Head of caudate nucleus (tissue), 42 donors: ENCODE data around the gene TMEM135.
"Not testable (repeated sequence)": the region's sequence is repeated elsewhere in the genome, so short reads cannot be mapped to it uniquely, and the experiment has no call there.

Experiments
- DNase-seq, 42 donors: peaks; one replicate each; pipeline versions ENCODE4 v3.0.0 to v3.0.0-alpha.2; 2020 to 2021; ENCODE audit warnings: mixed read lengths in 7 of 42
- intact Hi-C: fragments of 100-400 bp; cut with DNase I; formaldehyde crosslinking; loops from one replicate; pipeline ENCODE4 v1.15.0; 2022

The TMEM135 gene

GRCh38 chr11:87179621-87180020 lies 141.9 kb downstream of the TMEM135 start:
- intact Hi-C loops = no loop called here
- no peak for DNase-seq

GRCh38 chr11:87180742-87181141 lies 143.0 kb downstream of the TMEM135 start:
- no peak for DNase-seq
- intact Hi-C loops = no loop called here

GRCh38 chr11:87181143-87181542 lies 143.4 kb downstream of the TMEM135 start:
- no peak for DNase-seq
- intact Hi-C loops = no loop called here

DNA sequence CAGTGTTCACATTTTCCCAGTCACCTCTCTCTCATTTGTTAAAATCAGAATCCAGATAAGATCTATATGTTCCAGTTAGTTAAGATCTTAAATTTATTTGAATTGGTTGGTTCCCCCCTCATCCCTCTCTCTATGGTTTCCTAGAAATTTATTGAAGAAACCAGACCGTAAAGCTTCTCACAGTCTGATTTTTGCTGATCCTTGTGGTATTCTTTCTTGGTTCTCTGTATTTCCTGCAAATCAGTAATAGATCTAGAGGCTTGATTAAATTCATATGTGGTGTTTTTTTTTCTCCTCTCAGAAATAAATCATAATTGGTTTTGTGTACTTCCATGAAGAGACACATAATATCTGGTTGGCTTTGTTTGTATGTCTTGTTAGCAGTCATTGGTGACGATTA lies 147.5 kb downstream of the TMEM135 start:
- intact Hi-C loops = no loop called here
- DNase-seq = no peak

DNA sequence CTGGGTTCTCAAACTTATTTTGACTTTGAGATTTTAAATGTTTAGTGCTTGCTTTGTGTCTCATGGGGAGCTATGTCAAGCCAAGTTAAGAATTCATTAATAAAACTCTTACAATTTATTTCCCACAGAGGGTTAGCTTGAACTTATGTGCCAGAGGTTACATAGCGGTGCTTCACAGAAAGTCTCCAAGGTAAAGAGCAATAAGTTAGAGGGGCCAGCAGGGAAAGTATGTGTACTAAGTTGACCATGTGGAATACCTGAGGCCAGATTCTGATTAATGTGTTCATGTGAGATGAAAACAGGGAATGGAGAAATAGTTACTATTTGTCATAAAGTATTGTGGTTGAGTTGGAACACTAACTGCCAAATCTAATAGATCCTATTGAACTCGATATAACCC lies 149.3 kb downstream of the TMEM135 start:
- intact Hi-C loops = no loop called here
- no peak for DNase-seq

- intact Hi-C loops = no loop called here
- peak in 1 of 42 donors; percentile 6 for DNase-seq
These were observed 150.2 kb downstream of the TMEM135 start for GRCh38 chr11:87187930-87188329.

DNA sequence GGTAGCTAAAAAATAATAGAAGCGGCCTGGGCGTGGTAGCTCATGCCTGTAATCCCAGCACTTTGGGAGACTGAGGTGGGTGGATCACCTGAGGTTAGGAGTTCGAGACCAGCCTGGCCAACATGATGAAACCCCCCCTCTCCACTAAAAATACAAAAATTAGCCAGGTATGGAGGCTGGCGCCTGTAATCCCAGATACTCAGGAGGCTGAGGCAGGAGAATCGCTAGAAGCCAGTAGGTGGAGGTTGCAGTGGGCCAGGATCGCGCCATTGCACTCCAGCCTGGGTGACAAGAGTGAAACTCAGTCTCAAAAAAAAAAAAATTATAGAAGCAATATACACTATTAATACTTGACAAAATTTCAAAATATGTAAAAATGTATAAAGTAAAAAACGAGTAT lies 150.7 kb downstream of the TMEM135 start:
- DNase-seq, intact Hi-C loops: not testable (repeated sequence)

GRCh38 chr11:87188921-87189320 lies 151.2 kb downstream of the TMEM135 start:
- intact Hi-C loops, DNase-seq: not testable (repeated sequence)

DNA sequence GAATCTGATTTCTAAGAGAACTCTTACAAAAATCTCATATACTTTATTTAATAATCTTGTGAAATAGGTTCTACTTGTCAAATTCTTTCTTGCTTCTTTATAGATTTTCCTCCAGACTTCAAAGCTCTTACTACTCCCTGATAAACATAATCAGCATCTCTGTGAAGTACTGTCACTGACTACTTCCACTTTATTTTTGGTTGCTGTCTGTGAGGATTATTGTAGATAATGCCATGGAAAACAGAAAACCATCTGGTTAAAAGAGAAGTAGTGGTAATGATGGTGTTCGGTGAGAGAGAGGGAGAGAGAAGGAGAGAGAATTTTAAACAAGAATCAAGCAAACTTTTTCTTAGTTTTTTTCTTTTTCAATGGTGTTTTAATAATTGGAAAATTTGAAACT lies 152.3 kb downstream of the TMEM135 start:
- intact Hi-C loops = no loop called here
- DNase-seq = no peak

DNA sequence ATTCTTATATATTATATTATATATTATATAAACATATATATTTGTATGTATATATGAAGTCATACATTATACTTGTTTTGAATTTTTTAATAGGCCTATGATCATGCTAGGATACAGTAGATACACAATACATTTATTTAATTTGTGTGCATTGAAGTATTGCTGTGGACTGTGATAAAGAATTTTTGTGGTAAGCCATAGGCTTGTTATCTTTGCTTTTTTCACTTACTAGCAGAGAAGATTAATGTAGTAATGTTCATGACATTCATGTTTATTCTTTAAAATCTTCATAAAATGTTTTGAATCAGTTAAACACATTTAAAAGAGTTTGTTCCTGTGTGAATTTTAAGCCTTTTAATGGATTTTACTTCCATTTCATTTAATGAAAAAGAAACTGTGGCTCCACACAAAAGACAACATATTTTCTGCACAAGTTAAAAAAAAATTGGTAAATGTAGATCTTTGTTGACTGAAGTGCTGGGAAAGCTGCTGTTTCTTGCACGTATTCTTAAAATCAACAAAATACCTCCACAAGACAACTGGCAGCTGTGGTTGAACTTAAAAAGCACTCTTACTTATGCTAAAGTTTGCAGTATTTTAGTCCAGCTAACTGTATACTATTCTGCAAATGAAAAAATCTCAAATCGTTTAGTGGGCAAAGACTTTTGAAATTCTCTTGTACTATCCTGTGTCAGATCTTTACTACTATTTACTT lies 156.2 kb downstream of the TMEM135 start:
- intact Hi-C loops = no loop called here

GRCh38 chr11:87194985-87195820 lies 157.5 kb downstream of the TMEM135 start:
- intact Hi-C loops = no loop called here
- DNase-seq = no peak

More for the DNA sequence above, 156.2 kb downstream of the TMEM135 start:
- DNase-seq = no peak

GRCh38 chr11:87198266-87198881 lies 160.6 kb downstream of the TMEM135 start:
- DNase-seq = no peak
- intact Hi-C loops = no loop called here

DNA sequence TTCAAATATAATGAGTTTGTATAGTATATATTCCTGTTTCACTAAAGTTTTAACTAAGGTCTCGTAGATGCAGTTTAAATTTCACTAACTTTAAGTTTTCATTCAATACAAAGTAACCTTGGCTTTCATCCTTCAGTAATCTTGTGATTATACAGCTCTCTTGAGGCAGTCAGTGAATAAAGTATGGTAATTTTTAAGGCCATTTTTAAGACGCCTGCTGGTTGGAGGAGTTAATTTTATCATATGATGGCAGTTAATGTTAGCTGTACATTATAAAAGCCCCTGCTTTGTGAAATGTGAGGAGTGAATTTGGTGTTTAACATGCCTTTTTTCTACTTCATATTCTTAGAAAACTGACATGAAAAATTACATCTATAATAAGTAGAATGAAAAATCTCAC lies 163.6 kb downstream of the TMEM135 start:
- intact Hi-C loops = no loop called here
- DNase-seq = no peak

- intact Hi-C loops = no loop called here
These were observed 166.3 kb downstream of the TMEM135 start for GRCh38 chr11:87203907-87204602.

DNA sequence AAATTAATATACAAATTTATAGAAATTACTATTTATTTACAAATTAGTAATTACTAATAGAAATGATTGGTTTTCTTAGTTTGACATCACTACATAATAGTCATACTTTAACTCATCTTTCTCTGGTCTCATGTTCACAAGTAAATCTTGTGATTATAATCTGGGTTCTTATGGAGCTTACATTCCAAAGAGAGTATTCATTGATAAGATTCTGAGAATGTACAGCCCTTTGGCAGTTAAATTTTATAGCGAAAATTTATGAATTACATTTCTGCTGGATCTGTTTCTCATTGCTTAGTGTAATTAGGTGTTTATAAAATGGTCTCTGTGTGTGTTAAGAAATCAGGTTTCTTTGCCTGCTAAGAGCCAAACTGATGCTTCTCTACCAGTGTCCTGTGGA lies 175.2 kb downstream of the TMEM135 start:
- intact Hi-C loops = no loop called here
- DNase-seq = no peak

More at GRCh38 chr11:87203907-87204602, 166.3 kb downstream of the TMEM135 start:
- no peak for DNase-seq

DNA sequence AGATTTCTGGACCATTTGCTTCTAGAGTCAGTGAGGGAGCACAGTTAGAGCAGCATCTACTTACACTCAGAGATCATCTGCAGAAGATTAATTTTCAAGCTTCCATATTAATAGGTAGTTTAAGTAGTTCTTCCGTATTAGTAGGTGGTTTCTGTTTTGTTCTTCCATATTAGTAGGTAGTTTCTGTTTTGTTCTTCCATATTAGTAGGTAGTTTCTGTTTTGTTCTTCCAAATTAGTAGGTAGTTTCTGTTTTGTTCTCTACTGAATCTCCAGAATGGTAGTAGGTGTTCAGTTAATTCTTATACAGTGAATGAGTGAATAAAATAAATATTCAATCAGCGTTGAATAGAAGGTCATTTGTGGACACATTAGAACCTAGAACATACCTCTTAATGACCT lies 175.7 kb downstream of the TMEM135 start:
- DNase-seq = no peak
- intact Hi-C loops = no loop called here

GRCh38 chr11:87215236-87215635 lies 177.5 kb downstream of the TMEM135 start:
- no peak for DNase-seq

GRCh38 chr11:87219266-87219665 lies 181.5 kb downstream of the TMEM135 start:
- intact Hi-C loops = no loop called here
- DNase-seq = no peak

More at GRCh38 chr11:87215236-87215635, 177.5 kb downstream of the TMEM135 start:
- intact Hi-C loops = no loop called here

DNA sequence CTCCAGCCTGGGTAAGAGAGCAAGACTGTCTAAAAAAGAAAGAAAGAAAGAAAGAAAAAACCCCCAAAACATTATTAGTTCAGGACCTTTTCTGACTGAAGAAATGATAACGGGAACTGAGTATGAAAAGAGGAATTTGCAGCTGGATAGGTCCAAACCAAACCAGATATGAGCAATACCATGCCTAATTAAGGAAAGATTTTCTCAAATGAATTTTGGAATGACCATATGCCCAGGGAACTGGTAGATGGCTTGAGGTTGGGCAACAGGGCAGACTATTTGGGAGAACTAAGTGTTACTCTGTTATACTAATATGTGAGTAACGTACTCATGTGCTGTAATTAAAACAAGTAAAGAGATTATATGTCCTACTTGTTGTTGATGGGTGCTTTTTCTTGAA lies 186.1 kb downstream of the TMEM135 start:
- intact Hi-C loops = no loop called here

More for the DNA sequence above, 186.1 kb downstream of the TMEM135 start:
- no peak for DNase-seq
